Endometrium (tissue), 2 donors: Measurements from ENCODE around the gene PDZD2.
"Not testable (repeated sequence)": the region's sequence is repeated elsewhere in the genome, so short reads cannot be mapped to it uniquely, and the experiment has no call there.

Experiments
- FAIRE-seq: peaks from 2 replicates; lab custom pipeline; 2012; peaks lifted over from hg19 to GRCh38; lab: Jason Lieb, UNC
- donor health status: control.
- donor health status: control.

Gene PDZD2

DNA sequence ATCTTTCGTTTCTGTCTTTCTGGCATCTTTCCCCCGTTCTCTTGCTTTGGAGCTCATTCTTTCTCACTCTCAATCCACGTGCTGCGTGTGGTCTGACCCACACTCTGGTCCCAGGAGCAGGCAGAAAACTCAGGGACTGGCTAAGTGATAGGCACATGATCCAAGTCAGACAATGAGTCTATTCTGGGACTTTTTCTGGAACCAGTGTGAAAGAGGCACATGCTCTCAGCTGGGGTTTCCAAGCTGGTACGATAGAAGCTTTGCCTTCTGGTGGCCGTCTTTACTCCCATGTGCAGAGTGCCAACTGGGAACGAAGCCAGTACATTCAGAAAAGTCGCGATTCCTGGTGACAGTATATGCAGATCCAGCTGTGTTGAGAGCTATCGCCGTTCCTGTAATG lies 94.4 kb downstream of the PDZD2 start:
- FAIRE-seq, result no peak

DNA sequence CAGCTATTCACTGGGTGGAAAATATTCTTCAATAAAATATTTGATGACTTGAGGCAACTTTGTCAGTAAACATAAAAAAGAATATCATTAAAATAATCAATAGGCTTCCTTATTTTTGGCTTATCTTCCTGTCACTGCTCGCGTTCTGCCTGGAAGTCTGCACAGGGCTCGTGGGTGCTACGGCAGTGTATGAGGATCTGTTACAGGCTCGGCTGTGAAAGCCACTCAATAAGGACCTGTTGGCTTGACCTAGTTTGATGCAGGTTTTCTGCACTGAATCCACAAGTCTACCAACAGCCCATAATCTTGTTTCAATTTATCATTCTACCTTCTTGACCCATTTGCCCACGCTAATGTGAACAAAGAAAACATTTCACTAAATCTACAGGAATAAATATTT lies 97.2 kb downstream of the PDZD2 start:
- no peak for FAIRE-seq

DNA sequence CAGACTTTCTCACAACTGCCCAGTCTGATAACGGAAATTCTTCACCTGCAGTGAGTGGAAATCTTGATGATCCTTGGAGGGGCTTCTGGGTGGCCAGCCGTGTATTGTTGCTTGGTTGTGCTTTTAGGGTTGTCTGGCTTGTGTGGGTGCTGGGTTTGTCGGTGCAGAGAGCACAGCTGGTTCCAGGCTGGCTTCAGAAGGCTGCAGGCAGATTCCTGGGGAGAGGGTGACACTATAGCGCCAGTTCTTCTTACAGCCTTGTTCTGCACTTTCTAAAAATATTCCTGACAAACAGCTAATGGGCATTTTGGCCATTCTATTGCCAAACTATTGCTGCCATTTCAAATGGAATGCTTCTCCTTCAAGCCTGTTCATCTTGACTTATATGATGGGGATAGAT lies 99.3 kb downstream of the PDZD2 start:
- FAIRE-seq, result no peak

DNA sequence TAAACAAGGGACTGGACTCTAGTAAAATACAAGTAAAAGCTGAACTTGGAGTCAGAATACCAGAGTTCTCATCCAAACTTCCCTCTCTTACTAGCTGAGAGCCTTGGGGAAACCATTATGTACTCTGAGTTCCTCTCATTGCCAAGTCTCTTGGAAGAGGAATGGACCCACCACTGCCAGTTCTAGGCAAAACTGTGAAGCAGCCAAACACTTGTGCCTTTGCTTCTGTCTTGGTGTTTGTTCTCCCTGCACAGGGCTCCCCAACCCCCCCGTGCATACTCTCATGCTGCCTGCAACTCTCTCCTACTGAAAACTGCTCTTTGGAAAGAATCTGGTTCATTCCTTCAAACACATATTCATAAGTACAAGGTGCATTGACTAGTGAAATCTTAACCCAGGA lies 102.6 kb downstream of the PDZD2 start:
- FAIRE-seq, result no peak

DNA sequence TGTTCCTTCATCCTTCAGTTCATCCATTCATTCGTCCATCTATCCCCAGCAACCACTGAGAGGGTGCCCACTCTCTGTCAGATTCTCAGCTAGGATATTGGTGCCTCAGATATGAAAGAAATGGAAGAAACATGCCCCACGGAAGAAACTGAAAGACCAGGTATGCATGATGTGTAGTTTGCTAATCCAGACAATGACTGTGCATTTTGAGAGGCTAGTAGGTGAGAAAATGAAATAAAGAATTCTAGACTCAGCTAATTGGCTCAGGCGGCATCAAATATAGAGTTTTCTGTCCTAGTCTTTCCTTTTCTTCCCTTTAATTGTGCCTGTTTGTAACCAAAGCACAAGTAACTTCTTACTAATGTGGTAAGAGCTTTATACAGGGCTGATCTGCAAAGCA lies 104.7 kb downstream of the PDZD2 start:
- FAIRE-seq, result no peak

DNA sequence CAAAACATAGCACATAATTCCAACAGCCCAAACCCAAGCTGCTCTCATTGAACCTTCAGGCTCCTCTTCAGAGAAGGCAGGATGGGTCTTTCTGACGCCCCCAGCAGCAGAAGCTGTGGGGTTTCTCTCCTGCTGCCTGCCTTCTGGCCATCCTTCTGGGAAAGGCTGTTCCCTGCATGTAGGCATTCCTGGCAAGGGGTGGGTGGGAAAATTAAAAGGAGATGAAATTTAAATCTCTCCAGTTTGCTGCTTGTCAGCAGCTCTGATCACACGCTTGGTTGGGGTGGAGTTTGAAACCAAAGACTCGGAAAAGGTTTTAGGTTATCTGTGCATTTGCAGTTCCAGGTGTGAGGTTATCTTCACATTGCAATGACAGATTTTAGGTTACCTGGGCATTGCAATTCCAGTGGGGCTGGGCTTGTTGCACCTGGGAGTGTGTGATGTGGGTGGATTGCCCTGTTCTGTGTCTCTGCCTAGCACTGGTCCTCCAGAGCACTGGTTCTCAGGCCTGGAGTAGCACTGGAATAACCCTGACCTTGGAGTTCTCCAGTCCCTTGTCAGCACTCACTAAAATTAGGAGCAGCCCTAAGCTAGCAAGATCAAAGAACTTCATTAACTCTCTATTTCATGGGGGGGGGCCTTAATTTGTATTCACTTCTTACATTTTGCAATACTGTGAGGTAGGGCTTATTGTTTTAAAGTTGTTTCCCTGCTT lies 109.7 kb downstream of the PDZD2 start:
- FAIRE-seq, result no peak

DNA sequence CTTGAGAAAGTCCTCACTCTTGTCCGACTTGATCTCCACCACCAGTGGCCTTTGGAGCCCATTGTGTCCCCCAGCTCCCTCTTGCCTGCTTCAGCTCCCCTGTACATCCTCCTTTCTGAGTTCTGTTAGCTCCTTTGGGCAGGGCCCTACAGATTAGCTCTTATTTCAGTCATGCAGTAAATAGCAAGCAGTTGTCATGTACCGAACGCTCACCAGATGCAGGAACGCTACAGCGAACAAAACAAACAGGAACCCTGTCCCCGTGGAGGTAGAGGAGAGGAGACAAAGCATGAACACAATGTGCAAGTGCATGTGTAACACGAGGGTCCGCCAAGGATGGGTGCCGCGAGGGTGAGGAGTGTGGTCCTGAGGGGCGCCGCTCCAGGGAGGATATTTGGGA lies 111.3 kb downstream of the PDZD2 start:
- no peak for FAIRE-seq

DNA sequence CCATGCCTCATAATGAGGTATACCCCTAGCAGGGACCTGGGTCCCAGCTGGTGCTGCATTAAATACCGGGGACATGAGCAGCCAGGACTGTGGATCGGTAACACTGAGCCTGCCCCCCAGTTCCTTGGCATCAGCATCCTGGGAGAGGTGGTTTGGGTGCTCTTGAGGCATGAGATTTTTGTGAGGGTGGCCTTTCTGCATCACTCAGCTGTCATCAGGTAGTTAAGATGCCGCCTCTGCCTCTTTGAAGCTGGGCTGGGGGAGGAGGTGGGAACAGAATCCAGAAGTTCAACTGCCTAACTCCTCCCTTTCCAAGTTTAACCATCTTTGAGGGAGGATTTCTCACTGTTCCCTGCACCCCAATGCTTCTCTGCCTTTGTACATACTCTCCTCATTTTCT lies 112.7 kb downstream of the PDZD2 start:
- no peak for FAIRE-seq

DNA sequence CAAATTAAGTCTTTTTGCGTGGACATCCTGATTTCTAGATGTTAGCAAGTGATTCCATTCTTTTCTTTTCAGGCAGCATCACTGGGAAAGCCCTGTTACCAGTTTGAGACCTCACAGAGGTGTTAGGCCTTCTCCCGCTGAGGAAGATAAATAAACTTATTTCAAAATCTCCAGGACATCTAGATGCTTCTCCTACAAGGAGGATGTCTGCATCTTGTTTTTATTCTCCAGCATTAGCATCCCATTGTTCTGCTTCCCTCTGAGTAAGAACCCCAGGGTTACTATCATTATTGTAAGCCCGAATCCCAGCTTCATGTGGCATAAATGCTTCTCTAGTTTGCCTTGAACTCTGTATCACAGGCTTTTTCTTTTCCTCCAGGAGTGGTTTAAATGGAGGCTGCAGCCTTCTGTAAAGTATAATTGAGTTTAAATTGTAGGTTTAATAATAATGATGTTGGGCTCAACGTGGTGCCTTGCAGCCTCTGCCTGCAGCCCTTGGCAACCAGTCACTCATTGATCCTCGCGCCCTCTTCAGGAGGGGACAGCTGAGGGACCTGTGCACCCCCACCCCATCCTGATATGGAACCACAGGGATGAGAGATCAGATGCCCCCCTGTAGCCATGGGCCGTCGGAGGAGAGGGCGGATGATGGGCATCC lies 114.9 kb downstream of the PDZD2 start:
- FAIRE-seq, result no peak

DNA sequence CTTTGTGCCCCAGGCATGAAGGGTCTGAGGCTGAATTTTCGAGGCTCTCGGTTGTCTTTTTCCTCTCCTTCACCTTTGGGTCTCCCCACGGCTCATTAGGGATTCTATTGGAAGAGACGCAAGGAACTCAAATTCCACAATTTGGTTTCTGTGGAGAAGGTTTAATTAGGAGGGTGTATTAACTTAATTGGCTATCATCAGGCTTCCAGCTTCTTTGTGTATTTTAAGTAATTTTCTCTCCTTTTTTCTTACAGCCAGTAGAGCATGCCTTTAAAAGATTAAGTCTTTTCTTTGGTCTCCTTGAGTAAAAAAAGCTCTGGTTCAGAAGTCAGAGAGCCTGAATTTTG lies 115.4 kb downstream of the PDZD2 start:
- no peak for FAIRE-seq

DNA sequence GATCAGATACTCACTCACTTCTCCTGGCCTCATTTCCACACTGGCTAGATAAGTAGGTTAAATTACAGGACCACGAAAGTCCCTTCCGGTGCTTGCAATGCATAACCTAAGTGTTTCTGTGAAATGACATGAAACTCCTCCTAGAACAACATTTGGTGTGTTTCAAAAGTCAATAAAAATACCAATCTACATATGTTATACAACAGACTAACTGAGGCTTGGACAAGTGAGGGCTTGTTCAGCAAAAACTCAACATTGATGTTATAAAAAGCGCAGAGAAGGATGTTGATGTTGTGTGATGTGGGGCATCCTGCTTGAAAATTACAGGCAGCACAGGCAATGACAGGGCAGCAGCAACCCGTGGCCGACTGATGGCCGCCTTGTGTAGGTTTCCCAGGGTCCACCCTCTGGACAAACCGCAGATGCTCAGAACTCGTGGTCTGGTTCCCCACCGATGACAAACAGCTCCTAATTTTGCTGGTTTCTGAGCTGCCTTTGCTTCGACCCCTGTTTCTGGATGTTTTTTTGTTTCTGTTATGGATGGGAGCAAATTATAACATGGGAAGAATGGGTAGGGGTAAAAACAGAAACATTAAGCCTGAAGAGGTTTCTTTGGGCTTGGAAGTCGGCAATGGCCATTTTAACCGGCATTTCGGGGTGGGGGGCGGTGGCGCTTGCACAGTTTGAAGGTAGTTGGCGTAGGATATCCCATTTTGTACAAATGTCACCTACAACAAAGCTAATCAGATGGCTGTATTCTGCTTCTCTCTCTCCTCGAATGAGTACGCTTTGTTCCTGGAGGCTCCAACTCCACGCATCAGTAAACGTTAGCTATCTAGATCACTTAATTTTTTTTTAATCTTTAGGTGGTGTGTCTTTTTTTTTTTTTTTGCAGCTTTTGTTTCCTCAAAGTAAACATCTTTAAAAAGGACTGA lies 116.1 kb downstream of the PDZD2 start:
- FAIRE-seq, result no peak

DNA sequence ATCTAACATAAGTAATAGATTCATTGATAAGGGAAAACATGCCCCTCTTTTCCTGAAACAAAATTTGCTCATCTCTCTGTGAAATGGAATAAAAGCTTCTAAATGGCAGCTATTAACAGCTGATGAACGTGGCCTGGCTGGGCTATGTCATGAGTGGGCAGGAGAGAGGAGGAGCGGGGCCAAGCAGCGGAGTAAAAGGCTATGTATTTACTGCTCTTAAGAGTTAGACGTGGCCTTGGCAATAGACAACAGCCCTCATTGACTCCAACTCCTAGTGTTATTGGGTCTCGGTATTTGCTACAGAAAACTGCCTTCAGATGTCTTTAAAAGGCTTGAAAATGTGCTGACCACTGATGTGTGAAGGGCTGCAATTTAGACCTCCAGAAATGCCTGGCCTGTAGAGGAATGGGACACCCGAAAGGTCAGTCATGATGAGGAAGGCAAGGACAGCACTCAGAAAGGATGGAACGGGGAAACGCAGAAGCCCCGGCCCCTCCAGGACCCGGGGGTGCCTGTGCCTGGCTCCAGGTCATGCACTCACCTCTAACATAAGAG lies 116.8 kb downstream of the PDZD2 start:
- FAIRE-seq, result no peak

DNA sequence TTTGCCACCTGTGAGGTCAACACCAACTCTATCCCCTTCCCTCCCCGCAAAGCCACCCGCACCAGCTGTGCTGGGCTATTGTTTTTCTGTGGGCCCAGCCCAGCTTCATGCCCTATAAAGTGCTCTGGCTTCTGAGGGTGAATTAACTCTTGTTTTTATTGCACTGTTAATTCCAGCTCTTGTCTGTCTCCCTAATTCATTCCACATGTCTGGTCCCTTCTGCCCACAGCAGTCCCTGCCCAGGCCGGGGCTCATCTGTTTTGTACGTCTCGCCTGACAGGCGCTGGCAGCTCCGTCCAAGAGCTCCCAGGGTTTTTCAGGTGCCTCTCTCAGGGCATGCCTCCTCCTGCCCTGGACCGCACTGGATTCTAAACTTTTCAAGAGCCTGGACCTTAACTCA lies 118.9 kb downstream of the PDZD2 start:
- no peak for FAIRE-seq

DNA sequence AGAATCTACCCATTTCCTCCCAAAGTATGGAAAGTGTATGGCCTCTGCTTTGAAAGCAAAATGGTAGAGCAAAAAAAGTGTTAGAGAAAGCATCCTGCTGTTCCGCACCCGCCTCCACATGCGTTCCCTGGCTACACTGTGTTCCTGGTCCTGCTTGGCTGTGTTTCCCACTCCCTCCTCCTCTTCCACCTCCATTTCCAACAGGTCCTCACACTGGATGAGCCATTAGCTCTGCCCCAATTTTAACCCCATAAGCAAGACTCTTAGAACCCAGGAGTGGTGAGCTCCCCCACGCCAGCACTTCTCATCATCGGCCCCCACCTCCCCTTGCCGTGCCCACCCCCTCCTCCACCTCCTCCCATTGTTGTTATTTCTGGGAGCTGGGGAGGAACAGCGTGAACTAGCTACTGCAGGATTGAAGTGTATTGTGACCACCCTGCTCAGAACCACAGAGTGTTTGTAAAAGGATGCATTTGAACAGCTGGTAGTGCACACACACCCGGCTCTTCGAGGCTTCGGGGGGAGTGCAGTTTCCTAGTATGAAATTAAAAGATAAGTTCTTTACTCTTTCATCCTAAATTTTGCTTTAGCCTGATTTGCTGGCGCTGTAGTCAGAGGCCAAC lies 120.0 kb downstream of the PDZD2 start:
- FAIRE-seq, result no peak

DNA sequence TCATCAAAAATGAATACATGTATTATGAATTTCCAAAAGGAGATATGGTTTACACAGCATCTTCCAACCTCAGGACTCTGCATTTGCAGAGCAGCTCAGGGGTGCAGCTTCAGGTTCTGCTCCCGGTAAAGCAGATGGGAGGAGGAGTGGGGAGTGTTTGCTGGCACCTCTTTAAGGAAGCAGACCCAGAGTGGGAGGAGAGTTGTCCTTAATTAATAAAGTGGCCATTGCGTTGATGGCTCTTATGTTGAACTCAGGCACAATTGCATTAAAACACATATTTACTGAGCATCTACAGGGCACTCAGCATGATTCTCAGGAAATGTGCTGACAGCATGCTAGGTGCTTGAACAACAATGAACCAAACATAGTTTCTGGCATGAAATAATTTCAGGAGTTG lies 121.0 kb downstream of the PDZD2 start:
- no peak for FAIRE-seq

DNA sequence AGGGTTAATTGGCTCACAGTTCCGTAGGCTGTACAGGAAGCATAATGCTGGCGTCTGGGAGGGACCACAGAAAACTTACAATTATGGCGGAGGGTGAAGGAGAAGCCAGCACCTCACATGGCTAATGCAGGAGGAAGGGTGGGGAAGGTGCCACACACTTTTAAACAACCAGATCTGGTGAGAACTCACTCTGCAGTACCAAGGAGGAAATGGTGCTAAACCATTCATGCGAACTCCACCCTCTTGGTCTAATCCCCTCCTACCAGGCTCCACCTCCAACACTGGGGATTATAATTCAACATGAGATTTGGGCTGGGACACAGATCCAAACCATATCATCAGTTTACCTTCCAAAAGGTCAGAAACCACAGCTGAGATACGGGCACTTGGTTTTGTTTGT lies 122.9 kb downstream of the PDZD2 start:
- no peak for FAIRE-seq

DNA sequence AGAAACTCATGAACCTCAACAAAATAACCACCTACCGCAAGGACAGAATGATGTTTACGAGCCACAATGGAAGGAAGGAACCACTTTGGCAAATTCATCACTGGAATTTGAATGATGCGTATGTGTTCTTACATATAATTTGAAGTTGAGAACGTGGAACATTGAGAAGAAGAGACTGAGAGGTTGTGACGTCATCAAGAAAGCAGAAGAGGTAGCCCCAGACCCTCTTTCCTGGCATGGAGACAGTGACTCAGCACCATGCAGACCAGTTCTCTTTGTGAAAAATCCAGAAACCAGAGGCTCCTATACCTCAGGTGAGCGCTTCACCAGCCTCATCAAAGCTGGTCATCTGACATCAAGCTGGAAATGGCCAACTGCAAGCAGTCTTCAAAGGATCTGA lies 124.5 kb downstream of the PDZD2 start:
- FAIRE-seq, result no peak

DNA sequence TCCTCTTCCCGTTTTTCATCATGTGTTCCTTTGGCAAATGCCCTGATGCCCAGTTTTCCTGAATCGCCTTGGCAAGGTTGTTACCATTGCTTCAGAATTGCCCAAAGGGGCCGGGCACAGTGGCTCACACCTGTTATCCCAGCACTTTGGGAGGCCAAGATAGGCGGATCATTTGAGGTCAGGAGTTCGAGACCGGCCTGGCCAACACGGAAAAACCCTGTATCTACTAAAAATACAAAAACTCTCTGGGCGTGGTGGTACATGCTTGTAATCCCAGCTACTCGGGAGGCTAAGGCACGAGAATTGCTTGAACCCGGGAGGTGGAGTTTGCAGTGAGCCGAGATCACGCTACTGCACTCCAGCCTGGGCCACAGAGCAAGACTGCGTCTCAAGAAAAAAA lies 125.8 kb downstream of the PDZD2 start:
- not testable (repeated sequence) for FAIRE-seq

DNA sequence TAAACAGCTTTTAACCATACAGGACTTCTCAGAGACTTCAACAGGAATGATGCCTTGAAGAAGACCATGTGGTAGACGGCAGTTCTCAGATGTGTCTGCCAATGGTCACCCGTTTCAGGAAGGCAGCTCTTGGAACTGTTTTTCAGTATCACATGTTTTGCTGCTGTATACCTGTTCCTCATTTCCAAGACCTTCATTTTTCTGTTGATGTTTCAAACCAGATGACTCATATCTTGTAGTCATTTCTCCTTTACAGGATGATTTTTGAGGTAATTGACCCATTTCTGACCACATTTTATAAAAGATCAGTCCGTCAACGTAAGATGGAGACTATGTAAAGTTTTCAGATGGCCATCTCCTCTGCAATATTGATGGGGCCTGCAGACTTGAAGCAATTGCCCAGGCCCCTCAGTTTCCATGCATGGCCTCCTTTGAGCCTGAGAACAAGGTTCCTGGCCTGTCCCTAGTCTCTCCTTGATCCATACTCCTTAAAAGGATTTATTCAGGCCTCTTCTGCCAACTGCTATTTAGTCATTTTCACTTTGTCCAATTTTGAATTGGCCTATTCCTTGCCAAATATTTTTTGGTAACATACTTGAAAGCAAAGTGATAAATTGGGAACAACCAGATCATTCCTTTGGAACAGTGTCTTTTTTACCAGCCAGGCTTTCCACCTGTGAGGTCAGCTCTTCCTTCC lies 128.6 kb downstream of the PDZD2 start:
- FAIRE-seq, result no peak

DNA sequence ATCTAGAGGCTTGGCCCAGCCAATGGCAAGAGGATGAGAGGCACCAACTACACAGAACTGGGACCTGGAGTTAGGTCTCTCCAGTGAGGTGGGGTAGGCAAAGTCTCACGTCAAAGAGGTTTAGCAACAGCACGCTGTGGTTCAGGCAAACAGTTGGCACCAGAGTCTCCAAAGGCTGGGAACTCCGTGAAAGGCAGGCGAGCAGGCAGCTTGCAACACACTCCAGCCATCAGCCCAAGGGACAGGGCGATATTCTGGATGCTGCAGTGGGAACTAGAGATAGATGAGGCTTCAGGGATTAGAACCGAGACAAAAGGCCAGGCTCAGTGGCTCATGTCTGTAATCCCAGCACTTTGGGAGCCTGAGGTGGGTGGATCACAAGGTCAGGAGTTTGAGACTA lies 129.1 kb downstream of the PDZD2 start:
- no peak for FAIRE-seq

DNA sequence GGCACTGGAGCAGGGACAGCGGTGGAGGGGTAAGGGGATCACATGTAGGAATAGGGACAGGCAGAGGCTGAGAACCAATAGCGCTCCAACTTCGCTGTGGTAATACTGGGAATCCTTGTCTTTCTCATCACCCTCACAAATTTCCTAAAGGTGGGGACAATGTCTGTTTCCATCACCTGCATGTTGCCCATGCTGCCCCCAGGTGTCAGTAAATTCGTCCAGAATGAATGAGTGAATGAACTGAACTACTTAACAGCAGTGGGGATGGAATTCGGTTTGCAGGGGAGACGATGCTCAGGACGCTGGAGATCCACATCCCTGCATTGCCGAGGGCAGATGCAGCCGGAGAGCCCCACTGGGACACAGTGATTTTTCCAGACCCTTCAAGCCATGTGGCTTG lies 129.9 kb downstream of the PDZD2 start:
- no peak for FAIRE-seq

DNA sequence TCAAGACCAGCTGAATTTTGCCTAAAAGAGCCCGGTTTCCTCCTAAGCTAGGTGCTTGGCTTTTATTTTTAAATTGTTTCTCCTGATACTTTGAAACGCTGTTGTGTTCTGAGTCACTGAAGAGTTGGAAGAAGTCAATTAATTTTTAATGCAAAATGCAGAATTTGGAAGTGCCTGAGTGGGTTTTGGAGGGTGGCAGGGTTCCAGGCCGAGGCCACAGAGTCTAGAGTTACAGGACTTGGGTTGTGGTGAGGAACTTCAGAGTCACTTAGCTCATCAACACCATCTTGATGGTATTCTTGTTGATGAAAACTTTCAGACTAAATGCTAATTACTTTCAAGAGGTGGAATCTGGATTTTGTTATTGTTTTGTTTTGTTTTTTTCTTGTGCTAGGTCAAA lies 130.6 kb downstream of the PDZD2 start:
- FAIRE-seq, result no peak
